Right cardiac atrium (tissue), 5 donors: ENCODE measurements around the gene MOB3B. TPM values are rescaled to one million over a fixed set of nuclear protein-coding genes. Genes with fewer than 3 reads are reported as not detected.

Experiments used
- ATAC-seq, 2 donors: fragments of 200-7000 bp; cut with Tn5 transposase; one replicate each; pipeline versions ENCODE4 v1.8.0 to v1.9.1; 2020; ENCODE audit warnings: moderate library complexity in 2 of 2, mild to moderate bottlenecking in 1 of 2
- DNase-seq, 3 donors: peaks; one replicate each; pipeline ENCODE4 v3.0.0-alpha.2; 2020
- H3K27ac ChIP-seq: one replicate; pipeline ENCODE4 v1.5.1; 2013; ENCODE audit warnings: mild to moderate bottlenecking, low read length, control low read depth, moderate library complexity
- H3K27me3 ChIP-seq: one replicate; pipeline ENCODE4 v1.6.1; 2013; ENCODE audit not compliant: control insufficient read depth, insufficient read depth
- H3K4me1 ChIP-seq: one replicate; pipeline ENCODE4 v1.6.1; 2013; ENCODE audit warnings: low read length; ENCODE audit not compliant: control insufficient read depth, insufficient read depth
- H3K4me3 ChIP-seq: one replicate; pipeline ENCODE4 v1.5.1; 2013; ENCODE audit warnings: low read length, control low read depth
- H3K9me3 ChIP-seq: one replicate; pipeline ENCODE4 v1.6.1; 2013; ENCODE audit warnings: low read length; ENCODE audit not compliant: control insufficient read depth
- WGBS: extraction: QIAGEN DNeasy Blood & Tissue Kit; methylation state at CpG from one replicate; pipeline ENCODE4 v1.1.7; 2013; 5-methylcytosine and 5-hydroxymethylcytosine counted together
- intact Hi-C, 4 donors: fragments of 100-400 bp; cut with DNase I; formaldehyde crosslinking; loops; one replicate each; pipeline versions ENCODE4 v1.11.0 to v1.14.0; 2022 to 2023
- polyA plus RNA-seq: library from polyadenylated mRNA; stranded (reverse); fragments of 200-250 nt; gene quantifications from one replicate; pipeline ENCODE4 v1.2.3, GENCODE V29; 2013
- total RNA-seq, 4 donors: library from RNA; stranded (reverse); fragmentation: NEBNext Ultra II Directional; extraction: Animal tissue kit (Norgen Biotek cat#: 25700); gene quantifications; one replicate each; pipeline ENCODE4 v1.2.1, GENCODE V29; 2021
- donor health status: healthy with polysubstance abuse.
- donor health status: DM: no; HTN: yes; CAD: no.
- donor health status: DM: no; HTN: no; CAD: no.
- donor health status: DM: no; HTN: yes; CAD: no; lungs with severe emphysema.
- donor health status: DM: yes; HTN: yes; CAD: no.

MOB3B gene
- total and polyA plus RNA-seq, 5 donors = 1.1 to 2.2 (median 2.0) TPM

GRCh38 chr9:27373851-27374250 lies 155.8 kb downstream of the MOB3B start:
- WGBS = 92% methylated on average over 4 of the region's 4 CpGs
- Histone ChIP-seq H3K27me3 (no peaks in the 10 kb centered on the region), H3K9me3 (no peaks in the 10 kb centered on the region), H3K4me1 (no peaks in the 10 kb centered on the region), H3K27ac (no peak overlapping the region), H3K4me3 (no peak overlapping the region)
- ATAC-seq (no peak), DNase-seq (no peak)
- intact Hi-C loops = no loop called here

- no peak for DNase-seq
- H3K4me1 ChIP-seq = no peaks in the 10 kb centered on the region
- no peak overlapping the region for H3K27ac ChIP-seq
- no peak overlapping the region for H3K4me3 ChIP-seq
- no peak for ATAC-seq
- no peaks in the 10 kb centered on the region for H3K27me3 ChIP-seq
- intact Hi-C loops = no loop called here
- no peaks in the 10 kb centered on the region for H3K9me3 ChIP-seq
- WGBS = 89% methylated on average over 1 of the region's 1 CpG
These were observed 157.0 kb downstream of the MOB3B start for GRCh38 chr9:27372615-27373014.

GRCh38 chr9:27371382-27371781 lies 158.2 kb downstream of the MOB3B start:
- ATAC-seq = peak; percentile 53 to 54
- no peak overlapping the region for H3K4me3 ChIP-seq
- H3K27me3 ChIP-seq = no peaks in the 10 kb centered on the region
- WGBS = 66% methylated on average over 5 of the region's 5 CpGs
- H3K27ac ChIP-seq = no peak overlapping the region
- intact Hi-C loops = no loop called here
- H3K4me1 ChIP-seq = peaks cover 5% of the 10 kb centered on the region
- DNase-seq = no peak
- no peaks in the 10 kb centered on the region for H3K9me3 ChIP-seq

GRCh38 chr9:27369591-27369990 lies 160.0 kb downstream of the MOB3B start:
- Histone ChIP-seq H3K4me3 (no peak overlapping the region), H3K27me3 (no peaks in the 10 kb centered on the region), H3K9me3 (no peaks in the 10 kb centered on the region), H3K4me1 (peaks cover 5% of the 10 kb centered on the region), H3K27ac (no peak overlapping the region)
- DNase-seq = no peak
- intact Hi-C loops = no loop called here
- no peak for ATAC-seq
- WGBS = 81% methylated on average over 5 of the region's 5 CpGs

DNA sequence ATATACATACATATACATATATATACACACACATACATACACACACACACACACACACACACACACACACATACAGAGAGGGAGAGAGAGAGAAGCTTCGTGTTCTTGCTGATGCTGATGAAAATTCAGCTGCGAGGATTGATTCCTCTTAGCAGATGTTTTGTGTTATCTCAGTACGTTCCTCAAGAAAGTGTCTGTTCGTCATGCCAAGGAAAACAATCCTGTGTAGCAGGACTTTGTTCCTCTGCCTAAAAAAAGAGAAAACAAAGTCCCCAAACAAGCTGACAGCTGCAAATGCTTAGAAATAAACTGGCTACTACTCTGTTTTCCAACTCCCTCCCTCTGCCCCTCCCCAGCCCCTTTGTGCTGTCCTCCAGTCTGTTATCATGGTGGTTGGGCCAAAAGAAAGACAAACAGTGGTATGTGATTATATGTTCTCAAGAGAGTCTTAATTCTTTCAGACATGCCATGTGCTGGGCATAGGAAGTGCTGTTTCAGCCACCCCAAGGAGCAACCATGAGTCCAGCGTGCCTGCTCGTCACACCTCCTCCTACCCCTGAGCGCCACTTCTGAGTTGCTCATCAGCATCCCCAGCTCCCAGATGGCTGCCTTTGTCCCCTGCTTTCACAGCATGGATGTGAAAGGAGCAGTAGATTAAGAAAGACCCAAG lies 161.2 kb downstream of the MOB3B start:
- no peak for DNase-seq
- Histone ChIP-seq H3K4me3 (no peak overlapping the region), H3K9me3 (no peaks in the 10 kb centered on the region), H3K27ac (no peak overlapping the region), H3K4me1 (peaks cover 5% of the 10 kb centered on the region), H3K27me3 (no peaks in the 10 kb centered on the region)
- intact Hi-C loops = no loop called here
- peak; percentile 46 to 59 for ATAC-seq
- 31% methylated on average over 7 of the region's 7 CpGs for WGBS

GRCh38 chr9:27367921-27368315 lies 161.7 kb downstream of the MOB3B start:
- WGBS = 44% methylated on average over 3 of the region's 3 CpGs
- DNase-seq (no peak), ATAC-seq (no peak)

GRCh38 chr9:27367175-27367798 lies 162.3 kb downstream of the MOB3B start:
- no peaks in the 10 kb centered on the region for H3K9me3 ChIP-seq
- H3K4me3 ChIP-seq = no peak overlapping the region
- WGBS = 74% methylated on average over 6 of the region's 6 CpGs
- no peak overlapping the region for H3K27ac ChIP-seq
- no peak for DNase-seq
- no peak for ATAC-seq
- no peaks in the 10 kb centered on the region for H3K27me3 ChIP-seq
- H3K4me1 ChIP-seq = peaks cover 5% of the 10 kb centered on the region
- intact Hi-C loops = no loop called here

More at GRCh38 chr9:27367921-27368315, 161.7 kb downstream of the MOB3B start:
- intact Hi-C loops = no loop called here
- Histone ChIP-seq H3K9me3 (no peaks in the 10 kb centered on the region), H3K4me3 (no peak overlapping the region), H3K27ac (no peak overlapping the region), H3K4me1 (peaks cover 5% of the 10 kb centered on the region), H3K27me3 (no peaks in the 10 kb centered on the region)

DNA sequence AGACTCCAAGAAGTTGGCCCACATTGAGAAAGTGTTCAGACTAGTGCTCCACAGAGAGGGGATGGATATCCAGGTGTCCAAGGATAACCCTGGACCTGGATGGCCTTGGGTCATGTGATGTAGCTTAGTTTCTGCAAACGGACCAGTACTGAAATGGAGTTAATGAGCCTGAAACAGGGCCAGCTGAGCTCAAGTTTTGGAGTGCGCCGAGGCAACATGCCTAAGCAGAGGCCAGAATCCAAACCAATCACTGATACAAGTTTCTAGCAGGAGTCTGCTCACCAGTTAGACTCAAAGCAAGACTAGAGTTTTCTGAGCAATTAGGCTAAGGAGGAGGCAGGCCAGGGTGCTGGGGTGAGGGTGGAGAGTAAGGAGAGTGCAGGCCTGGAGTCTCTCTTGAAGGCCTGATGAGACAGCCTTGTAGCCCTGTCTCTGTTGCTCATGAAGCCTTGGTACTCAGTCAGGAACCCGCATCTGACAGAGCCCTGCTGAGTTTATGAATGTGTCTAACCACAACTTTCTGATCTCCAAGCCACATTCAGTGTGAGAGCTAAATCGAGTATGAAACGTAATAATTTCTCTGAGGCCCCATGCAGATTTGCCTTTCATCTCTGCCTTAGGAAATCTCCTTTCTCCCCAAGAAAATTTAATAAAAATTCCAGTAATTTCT lies 163.8 kb downstream of the MOB3B start:
- Histone ChIP-seq H3K27me3 (no peaks in the 10 kb centered on the region), H3K9me3 (no peaks in the 10 kb centered on the region), H3K27ac (no peak overlapping the region), H3K4me1 (peaks cover 6% of the 10 kb centered on the region), H3K4me3 (no peak overlapping the region)
- intact Hi-C loops = no loop called here
- 64% methylated on average over 6 of the region's 6 CpGs for WGBS
- ATAC-seq (peak in 1 of 2 donors; percentile 14), DNase-seq (no peak)

- WGBS = 82% methylated on average over 5 of the region's 5 CpGs
- Histone ChIP-seq H3K27me3 (no peaks in the 10 kb centered on the region), H3K4me1 (peaks cover 6% of the 10 kb centered on the region), H3K9me3 (no peaks in the 10 kb centered on the region), H3K4me3 (no peak overlapping the region), H3K27ac (no peak overlapping the region)
- intact Hi-C loops = no loop called here
- no peak for DNase-seq
- ATAC-seq = no peak
These were observed 167.0 kb downstream of the MOB3B start for GRCh38 chr9:27362447-27363210.

- no peaks in the 10 kb centered on the region for H3K27me3 ChIP-seq
- DNase-seq (no peak), ATAC-seq (no peak)
- H3K9me3 ChIP-seq = no peaks in the 10 kb centered on the region
- H3K4me1 ChIP-seq = peaks cover 1% of the 10 kb centered on the region
- no peak overlapping the region for H3K27ac ChIP-seq
- intact Hi-C loops = no loop called here
- 88% methylated on average over 4 of the region's 4 CpGs for WGBS
- no peak overlapping the region for H3K4me3 ChIP-seq
These were observed 168.1 kb downstream of the MOB3B start for GRCh38 chr9:27361492-27361891.

GRCh38 chr9:27359763-27360162 lies 169.9 kb downstream of the MOB3B start:
- Histone ChIP-seq H3K27ac (no peak overlapping the region), H3K4me3 (no peak overlapping the region), H3K27me3 (no peaks in the 10 kb centered on the region), H3K4me1 (peaks cover 1% of the 10 kb centered on the region), H3K9me3 (no peaks in the 10 kb centered on the region)
- ATAC-seq = no peak
- WGBS = 94% methylated on average over 6 of the region's 6 CpGs
- intact Hi-C loops = no loop called here
- DNase-seq = no peak
